PC-3 (cell line): ENCODE measurements around the gene ATP7A.

Experiments used
- EZH2 ChIP-seq: fragments of 300-600 bp; sonication (generic); IDR thresholded peaks from one replicate; pipeline ENCODE4 v1.6.1; 2017; ENCODE audit warnings: antibody characterized with exemption, mild to moderate bottlenecking, low read length; ENCODE audit not compliant: unreplicated experiment
- EZH2phosphoT487 ChIP-seq: fragments of 300-600 bp; sonication (generic); IDR thresholded peaks from 2 replicates; pipeline ENCODE4 v1.6.1; 2018; ENCODE audit warnings: mild to moderate bottlenecking, antibody characterized with exemption, low read length, borderline replicate concordance
- TF ChIP-seq, protein P1 (sequence below): fragments of 300-600 bp; sonication (generic); conservative IDR thresholded peaks from 2 replicates; pipeline ENCODE4 v1.5.1; 2017; ENCODE audit warnings: antibody characterized with exemption, low read depth, mild to moderate bottlenecking, low read length

DNA sequence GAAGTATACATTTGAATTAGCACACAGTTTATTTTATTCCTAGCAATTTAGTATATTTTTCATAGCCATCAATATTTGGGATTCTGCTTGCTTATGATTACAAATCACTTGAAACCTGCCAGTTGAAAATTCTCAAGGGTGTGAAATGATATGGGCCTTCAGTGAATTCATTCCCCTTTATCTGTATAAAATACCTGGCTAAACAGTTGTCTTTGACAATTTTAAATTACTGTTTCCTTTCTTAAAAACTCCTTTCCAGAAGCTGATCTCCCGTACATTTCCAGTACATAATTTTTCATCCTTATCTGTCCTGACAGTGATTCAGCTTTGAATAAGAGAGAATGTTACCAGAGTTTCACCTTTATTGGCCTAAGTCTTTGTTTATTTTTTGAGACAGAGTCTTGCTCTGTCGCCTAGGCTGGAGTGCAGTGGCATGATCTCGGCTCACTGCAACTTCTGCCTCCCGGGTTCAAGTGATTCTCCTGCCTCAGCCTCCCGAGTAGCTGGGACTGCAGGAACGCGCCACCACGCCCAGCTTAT, 13.9 kb downstream of the ATP7A start:
- TF ChIP-seq, protein P1, sequence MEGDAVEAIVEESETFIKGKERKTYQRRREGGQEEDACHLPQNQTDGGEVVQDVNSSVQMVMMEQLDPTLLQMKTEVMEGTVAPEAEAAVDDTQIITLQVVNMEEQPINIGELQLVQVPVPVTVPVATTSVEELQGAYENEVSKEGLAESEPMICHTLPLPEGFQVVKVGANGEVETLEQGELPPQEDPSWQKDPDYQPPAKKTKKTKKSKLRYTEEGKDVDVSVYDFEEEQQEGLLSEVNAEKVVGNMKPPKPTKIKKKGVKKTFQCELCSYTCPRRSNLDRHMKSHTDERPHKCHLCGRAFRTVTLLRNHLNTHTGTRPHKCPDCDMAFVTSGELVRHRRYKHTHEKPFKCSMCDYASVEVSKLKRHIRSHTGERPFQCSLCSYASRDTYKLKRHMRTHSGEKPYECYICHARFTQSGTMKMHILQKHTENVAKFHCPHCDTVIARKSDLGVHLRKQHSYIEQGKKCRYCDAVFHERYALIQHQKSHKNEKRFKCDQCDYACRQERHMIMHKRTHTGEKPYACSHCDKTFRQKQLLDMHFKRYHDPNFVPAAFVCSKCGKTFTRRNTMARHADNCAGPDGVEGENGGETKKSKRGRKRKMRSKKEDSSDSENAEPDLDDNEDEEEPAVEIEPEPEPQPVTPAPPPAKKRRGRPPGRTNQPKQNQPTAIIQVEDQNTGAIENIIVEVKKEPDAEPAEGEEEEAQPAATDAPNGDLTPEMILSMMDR, result no peak
- TF ChIP-seq EZH2 (no peak), EZH2phosphoT487 (no peak)
